Stimulated activated naive B cell treated with anti-CD40 and anti-IgM and Interleukin-4, amounts not matched to agents 10 μg/mL and 1 μg/mL and 100 μg/mL, for 72 hours (primary cell): Measurements from ENCODE around the gene TM4SF1.
A peak's percentile ranks its signal among the peaks of the same experiment; 100 is the strongest.
"Not testable (repeated sequence)": the region's sequence is repeated elsewhere in the genome, so short reads cannot be mapped to it uniquely, and the experiment has no call there.

Source experiments
- ATAC-seq, 2 donors: fragments of 150-1000 bp; cut with Tn5 transposase; replicated peaks; 2 replicates each; pipeline ENCODE4 v1.10.0; 2021; ENCODE audit warnings: moderate library complexity in 1 of 2
- DNase-seq: peaks from one replicate; pipeline ENCODE4 v3.0.0; 2021
- H3K27ac Mint-ChIP-seq: one replicate; pipeline ENCODE4 v1.8.0; 2022; ENCODE audit warnings: mild to moderate bottlenecking, mixed read lengths
- H3K27me3 Mint-ChIP-seq, 2 donors: one replicate each; pipeline ENCODE4 v1.8.0; 2022; ENCODE audit warnings: mixed read lengths in 2 of 2
- H3K36me3 Mint-ChIP-seq, 2 donors: one replicate each; pipeline ENCODE4 v1.8.0; 2022; ENCODE audit warnings: mixed read lengths in 2 of 2, mild to moderate bottlenecking in 1 of 2
- H3K4me1 Mint-ChIP-seq, 2 donors: one replicate each; pipeline ENCODE4 v1.8.0; 2022; ENCODE audit warnings: mixed read lengths in 2 of 2, mild to moderate bottlenecking in 1 of 2
- H3K4me3 Mint-ChIP-seq, 2 donors: one replicate each; pipeline ENCODE4 v1.8.0; 2022; ENCODE audit warnings: mild to moderate bottlenecking in 2 of 2, mixed read lengths in 2 of 2, moderate library complexity in 1 of 2
- H3K9me3 Mint-ChIP-seq, 2 donors: one replicate each; pipeline ENCODE4 v1.8.0; 2022; ENCODE audit warnings: mixed read lengths in 2 of 2, mild to moderate bottlenecking in 1 of 2

TM4SF1 gene

GRCh38 chr3:149362366-149362765, 15.1 kb downstream of the TM4SF1 start:
- ATAC-seq (no peak), DNase-seq (no peak)
- Mint-ChIP-seq H3K27ac (no peak overlapping the region), H3K4me3 (no peak overlapping the region), H3K27me3 (peaks cover 0 to 8% of the 10 kb centered on the region in 2 donors), H3K4me1 (peaks cover 0 to 4% of the 10 kb centered on the region in 2 donors), H3K9me3 (no peaks in the 10 kb centered on the region), H3K36me3 (no peaks in the 10 kb centered on the region)

DNA sequence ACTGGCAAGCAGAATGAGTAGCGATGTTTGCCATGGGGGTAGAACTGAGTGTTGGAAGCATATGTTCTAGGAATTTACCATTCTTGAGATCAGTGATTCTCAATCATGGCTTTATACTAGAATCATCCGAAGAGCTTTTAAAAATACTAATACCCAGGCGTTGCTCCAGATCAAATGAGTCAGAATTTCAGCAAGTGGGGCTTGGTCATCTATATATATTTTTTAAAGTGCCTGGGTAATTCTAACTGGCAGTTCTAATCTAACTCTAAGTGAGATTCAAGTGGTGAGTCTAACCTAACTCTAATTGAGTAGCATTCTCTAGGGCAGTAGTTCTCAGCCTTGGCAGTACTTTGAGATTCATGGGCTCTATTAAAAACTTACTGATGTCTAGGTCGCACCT, 20.8 kb downstream of the TM4SF1 start:
- H3K4me3 Mint-ChIP-seq = no peak overlapping the region
- peaks cover 0 to 4% of the 10 kb centered on the region in 2 donors for H3K9me3 Mint-ChIP-seq
- no peaks in the 10 kb centered on the region for H3K4me1 Mint-ChIP-seq

GRCh38 chr3:149356044-149356592, 21.3 kb downstream of the TM4SF1 start:
- no peak overlapping the region for H3K4me3 Mint-ChIP-seq
- no peak overlapping the region for H3K27ac Mint-ChIP-seq
- H3K27me3 Mint-ChIP-seq = peaks cover 6 to 8% of the 10 kb centered on the region in 2 donors
- peaks cover 0 to 4% of the 10 kb centered on the region in 2 donors for H3K9me3 Mint-ChIP-seq
- H3K36me3 Mint-ChIP-seq = no peaks in the 10 kb centered on the region
- H3K4me1 Mint-ChIP-seq = no peaks in the 10 kb centered on the region
- ATAC-seq (no peak), DNase-seq (no peak)

More for the DNA sequence above, 20.8 kb downstream of the TM4SF1 start:
- ATAC-seq (no peak), DNase-seq (no peak)
- Mint-ChIP-seq H3K36me3 (no peaks in the 10 kb centered on the region), H3K27me3 (peaks cover 6 to 8% of the 10 kb centered on the region in 2 donors), H3K27ac (no peak overlapping the region)

- Mint-ChIP-seq H3K36me3 (no peaks in the 10 kb centered on the region), H3K4me1 (no peaks in the 10 kb centered on the region), H3K27ac (no peak overlapping the region), H3K4me3 (no peak overlapping the region), H3K9me3 (peaks cover 0 to 4% of the 10 kb centered on the region in 2 donors), H3K27me3 (peaks cover 4 to 6% of the 10 kb centered on the region in 2 donors)
- ATAC-seq (no peak), DNase-seq (no peak)
These were observed 23.8 kb downstream of the TM4SF1 start for GRCh38 chr3:149353581-149354184.

- Mint-ChIP-seq H3K27ac (no peak overlapping the region), H3K9me3 (peaks cover 0 to 4% of the 10 kb centered on the region in 2 donors), H3K27me3 (peaks cover 5 to 6% of the 10 kb centered on the region in 2 donors), H3K36me3 (no peaks in the 10 kb centered on the region), H3K4me1 (no peaks in the 10 kb centered on the region), H3K4me3 (no peak overlapping the region)
- ATAC-seq (peak; percentile 86), DNase-seq (peak; percentile 4)
These were observed 24.9 kb downstream of the TM4SF1 start for GRCh38 chr3:149352556-149352955.

DNA sequence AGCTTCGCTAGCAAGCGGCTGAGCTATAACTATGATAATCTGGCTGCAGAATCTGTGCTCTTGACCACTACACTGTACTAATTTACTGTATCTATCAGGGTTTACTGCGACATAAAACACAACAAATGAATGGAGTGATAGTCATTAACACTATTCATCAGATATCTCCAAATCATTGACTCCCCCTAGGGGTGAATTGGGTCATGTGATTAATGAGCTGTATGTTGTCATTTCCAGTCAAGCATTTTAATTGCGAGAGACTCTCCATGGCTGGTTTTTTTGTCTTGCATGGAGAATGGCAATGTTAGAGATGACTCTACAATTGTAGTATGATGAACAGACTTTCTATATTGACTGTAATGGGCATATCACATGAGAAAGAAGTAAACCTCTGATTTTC, 33.5 kb downstream of the TM4SF1 start:
- Mint-ChIP-seq H3K27me3 (peaks cover 17 to 21% of the 10 kb centered on the region in 2 donors), H3K36me3 (no peaks in the 10 kb centered on the region), H3K9me3 (no peaks in the 10 kb centered on the region), H3K4me1 (no peaks in the 10 kb centered on the region), H3K27ac (no peak overlapping the region), H3K4me3 (no peak overlapping the region)
- ATAC-seq (no peak), DNase-seq (no peak)

DNA sequence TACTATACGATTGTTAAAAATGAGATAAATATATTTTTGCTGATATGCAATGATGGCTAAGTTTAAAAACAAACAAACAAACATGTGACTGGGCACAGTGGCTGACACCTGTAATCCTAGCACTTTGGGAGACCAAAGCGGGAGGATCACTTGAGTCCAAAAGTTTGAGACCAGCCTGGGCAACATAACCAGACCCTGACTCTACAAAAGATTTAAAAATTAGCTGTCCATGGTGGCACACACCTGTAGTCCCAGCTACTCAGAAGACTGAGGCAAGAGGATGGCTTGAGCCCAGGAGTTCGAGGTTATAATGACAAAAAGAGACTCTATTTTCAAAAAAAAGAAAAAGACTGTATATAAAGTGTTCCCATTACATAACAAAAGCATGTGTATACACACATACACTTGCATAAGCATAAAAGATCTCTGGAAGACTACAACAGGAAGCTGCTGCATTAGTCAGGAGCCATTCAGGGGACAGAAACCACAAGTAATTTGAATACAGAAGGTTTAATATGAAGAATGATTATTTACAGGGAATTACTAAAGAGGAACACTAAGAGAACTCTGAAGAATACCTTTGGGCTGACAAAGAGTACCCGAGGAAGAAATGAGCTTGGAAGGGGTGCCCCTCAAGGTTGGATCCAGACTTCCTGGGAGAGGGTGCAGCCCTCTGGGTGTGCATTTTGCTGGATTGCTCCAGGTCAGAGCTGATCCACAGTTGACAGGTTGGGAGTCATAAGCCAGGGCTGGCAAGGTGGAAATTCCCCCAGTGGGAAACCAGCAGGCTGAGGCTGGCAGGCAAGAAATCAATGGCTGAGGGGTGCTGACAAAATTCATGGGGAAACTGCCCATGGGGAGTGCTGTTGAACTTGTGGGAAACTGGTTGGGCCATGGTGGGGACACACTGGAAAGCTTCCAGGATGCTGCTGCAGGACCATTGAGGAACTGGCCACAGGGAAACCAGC, 34.8 kb downstream of the TM4SF1 start:
- ATAC-seq (no peak), DNase-seq (no peak)
- H3K27ac Mint-ChIP-seq = no peak overlapping the region
- H3K4me3 Mint-ChIP-seq = no peak overlapping the region
- H3K4me1 Mint-ChIP-seq = no peaks in the 10 kb centered on the region
- no peaks in the 10 kb centered on the region for H3K36me3 Mint-ChIP-seq
- H3K27me3 Mint-ChIP-seq = peaks cover 17 to 21% of the 10 kb centered on the region in 2 donors
- H3K9me3 Mint-ChIP-seq = no peaks in the 10 kb centered on the region

GRCh38 chr3:149340310-149340933, 37.0 kb downstream of the TM4SF1 start:
- peaks cover 16 to 17% of the 10 kb centered on the region in 2 donors for H3K27me3 Mint-ChIP-seq
- no peaks in the 10 kb centered on the region for H3K36me3 Mint-ChIP-seq
- no peak overlapping the region for H3K4me3 Mint-ChIP-seq
- H3K27ac Mint-ChIP-seq = no peak overlapping the region
- no peaks in the 10 kb centered on the region for H3K9me3 Mint-ChIP-seq
- H3K4me1 Mint-ChIP-seq = no peaks in the 10 kb centered on the region
- ATAC-seq = no peak
- no peak for DNase-seq

DNA sequence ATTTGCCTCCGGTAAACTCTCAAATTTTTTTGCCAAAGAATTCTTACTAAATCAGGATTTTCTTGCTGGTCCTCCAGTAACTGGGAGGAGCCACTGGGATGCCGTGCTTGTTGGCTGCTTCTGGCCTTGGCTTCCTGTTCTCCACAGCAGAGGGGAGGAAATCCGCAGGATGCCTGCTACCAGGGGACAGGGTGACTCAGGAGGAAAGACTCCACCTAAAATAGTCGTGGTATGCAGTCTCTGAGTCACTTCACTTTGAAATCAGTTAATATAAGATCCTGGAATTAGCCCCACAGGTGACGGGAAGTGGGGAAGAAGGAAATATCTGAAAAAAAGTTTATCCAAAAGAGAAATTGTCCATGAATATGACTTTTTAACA, 37.5 kb downstream of the TM4SF1 start:
- no peaks in the 10 kb centered on the region for H3K4me1 Mint-ChIP-seq
- DNase-seq (no peak), ATAC-seq (no peak)
- no peaks in the 10 kb centered on the region for H3K36me3 Mint-ChIP-seq
- no peak overlapping the region for H3K4me3 Mint-ChIP-seq
- H3K9me3 Mint-ChIP-seq = no peaks in the 10 kb centered on the region
- H3K27me3 Mint-ChIP-seq = peaks cover 16 to 17% of the 10 kb centered on the region in 2 donors
- no peak overlapping the region for H3K27ac Mint-ChIP-seq

DNA sequence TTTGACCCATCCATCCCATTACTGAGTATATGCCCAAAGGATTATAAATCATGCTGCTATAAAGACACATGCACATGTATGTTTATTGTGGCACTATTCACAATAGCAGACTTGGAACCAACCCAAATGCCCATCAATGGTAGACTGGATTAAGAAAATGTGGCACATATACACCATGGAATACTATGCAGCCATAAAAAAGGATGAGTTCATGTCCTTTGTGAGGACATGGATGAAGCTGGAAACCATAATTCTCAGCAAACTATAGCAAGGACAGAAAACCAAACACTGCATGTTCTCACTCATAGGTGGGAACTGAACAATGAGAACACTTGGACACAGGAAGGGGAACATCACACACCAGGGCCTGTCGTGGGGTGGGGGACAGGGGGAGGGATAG, 40.0 kb downstream of the TM4SF1 start:
- ATAC-seq, H3K27me3 Mint-ChIP-seq, DNase-seq, H3K27ac Mint-ChIP-seq, H3K36me3 Mint-ChIP-seq, H3K9me3 Mint-ChIP-seq, H3K4me1 Mint-ChIP-seq, H3K4me3 Mint-ChIP-seq: not testable (repeated sequence)

- Mint-ChIP-seq H3K27ac (no peak overlapping the region), H3K4me1 (no peaks in the 10 kb centered on the region), H3K4me3 (no peak overlapping the region), H3K9me3 (no peaks in the 10 kb centered on the region), H3K36me3 (no peaks in the 10 kb centered on the region), H3K27me3 (peaks cover 5 to 9% of the 10 kb centered on the region in 2 donors)
- no peak for DNase-seq
- ATAC-seq = no peak
These were observed 40.5 kb downstream of the TM4SF1 start for GRCh38 chr3:149336925-149337324.

GRCh38 chr3:149333176-149333859, 44.1 kb downstream of the TM4SF1 start, which contains the start of gene TM4SF18:
TSS of gene TM4SF18 (minus strand) at chr3:149333636. CDS start at chr3:149333382, 254 bp downstream.
- Mint-ChIP-seq H3K36me3 (no peaks in the 10 kb centered on the region), H3K4me3 (no peak within 1 kb of the TSS), H3K4me1 (no peaks in the 10 kb centered on the region), H3K27ac (no peak within 1 kb of the TSS), H3K27me3 (peaks cover 0 to 4% of the 10 kb centered on the region in 2 donors), H3K9me3 (no peaks in the 10 kb centered on the region)
- DNase-seq = no peak
- ATAC-seq = no peak

DNA sequence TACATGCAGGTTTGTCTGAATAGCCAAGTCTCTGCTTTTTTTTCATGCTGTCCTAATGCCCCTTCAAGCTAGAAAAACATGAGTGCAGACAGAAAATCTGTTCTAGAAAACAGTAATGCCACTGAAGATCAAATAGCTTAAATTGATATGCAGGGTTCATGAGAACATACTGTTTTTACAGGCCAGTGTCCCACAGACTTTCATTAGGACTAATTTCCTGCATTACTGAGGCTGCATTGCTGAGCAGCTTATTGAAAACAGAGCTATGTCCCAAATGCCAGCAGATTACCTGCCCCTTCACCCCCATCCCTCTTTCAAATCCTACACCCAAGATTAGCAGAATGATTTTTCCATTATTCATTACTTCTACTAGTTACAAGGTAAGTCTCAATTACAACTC, 44.7 kb downstream of the TM4SF1 start:
- Mint-ChIP-seq H3K27me3 (peaks cover 0 to 4% of the 10 kb centered on the region in 2 donors), H3K36me3 (no peaks in the 10 kb centered on the region), H3K4me3 (no peak overlapping the region), H3K4me1 (no peaks in the 10 kb centered on the region), H3K9me3 (no peaks in the 10 kb centered on the region), H3K27ac (no peak overlapping the region)
- ATAC-seq (no peak), DNase-seq (no peak)
